Measurements from ENCODE around the gene MCTP2.

GRCh38 chr15:94383706-94384105 is 152.3 kb downstream of the MCTP2 start:
- TF ChIP-seq CTCF (IDR thresholded peaks at IDR 0.05) (no peak), POLR2A (IDR thresholded peaks at IDR 0.05) (no peak)
